ENCODE measurements around the gene PGBD1.
A peak's percentile ranks its signal among the peaks of the same experiment; 100 is the strongest.

Gene PGBD1

DNA sequence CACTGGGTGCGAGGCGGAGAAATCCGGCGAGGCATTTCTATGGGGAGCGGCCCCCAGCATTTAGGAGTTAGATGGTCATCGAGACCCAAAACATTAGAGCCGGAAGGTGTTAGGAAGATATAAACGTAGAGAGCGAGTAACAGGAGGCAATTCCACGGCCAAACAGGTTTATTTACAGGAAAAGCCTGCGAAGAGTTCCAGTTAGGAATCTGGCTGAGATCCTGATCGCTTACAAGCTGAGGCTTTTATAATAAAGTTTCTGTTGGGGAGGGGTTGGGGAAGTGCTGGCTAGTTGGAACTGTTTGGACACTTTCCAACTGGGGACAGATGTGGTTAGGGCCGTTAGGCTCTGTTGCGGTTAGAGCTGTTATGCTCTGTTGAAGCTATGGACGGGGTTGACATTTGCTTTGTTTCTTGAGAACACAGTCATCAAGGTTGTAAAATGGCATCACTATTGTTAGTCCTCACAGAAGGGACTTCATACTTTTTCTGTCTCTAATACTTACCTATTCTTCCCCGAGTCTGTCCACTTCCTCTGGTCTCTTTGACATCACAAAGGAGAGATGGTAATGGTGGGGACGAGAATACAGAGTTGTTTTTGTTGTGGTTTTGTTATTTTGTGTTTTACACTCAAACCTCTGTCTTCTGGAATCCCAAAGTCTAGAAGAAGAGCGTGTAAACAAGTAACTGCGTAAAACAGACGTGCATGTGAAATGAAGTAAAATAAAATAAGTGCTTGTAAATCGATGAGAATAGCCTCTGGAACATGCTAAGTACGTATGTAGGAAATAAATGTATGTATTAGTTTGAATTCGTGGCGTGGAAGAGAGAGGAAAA, 55.1 kb downstream of the PGBD1 start:
- peak overlapping the region; percentile 91 for H3K9ac ChIP-seq (ENCODE audit: low read length)
- no peaks in the 10 kb centered on the region for H3K36me3 ChIP-seq (ENCODE audit: control insufficient read depth, insufficient read depth, low read length, severe bottlenecking)
- no peaks in the 10 kb centered on the region for H3K9me3 ChIP-seq (ENCODE audit: control insufficient read depth, low read length)
- H3K27me3 ChIP-seq (replicated peaks; ENCODE audit: control insufficient read depth, insufficient read depth, low read length): no peaks in the 10 kb centered on the region
- H3K4me1 ChIP-seq (ENCODE audit: control insufficient read depth, insufficient read depth, low read length): peaks cover 7% of the 10 kb centered on the region
- H3K4me3 ChIP-seq (ENCODE audit: low read length): peak overlapping the region; percentile 97
- peak; percentile 68 for DNase-seq (ENCODE audit: low read depth)

GRCh38 chr6:28337121-28337520, 55.7 kb downstream of the PGBD1 start:
- Histone ChIP-seq H3K27me3 (replicated peaks; ENCODE audit: control insufficient read depth, insufficient read depth, low read length) (no peaks in the 10 kb centered on the region), H3K4me3 (ENCODE audit: low read length) (peak overlapping the region; percentile 97)

GRCh38 chr6:28340310-28341095, 59.1 kb downstream of the PGBD1 start:
- Histone ChIP-seq H3K36me3 (ENCODE audit: control insufficient read depth, insufficient read depth, low read length, severe bottlenecking) (no peaks in the 10 kb centered on the region), H3K9ac (ENCODE audit: low read length) (no peak overlapping the region), H3K9me3 (ENCODE audit: control insufficient read depth, low read length) (no peaks in the 10 kb centered on the region), H3K4me3 (ENCODE audit: low read length) (no peak overlapping the region), H3K27me3 (replicated peaks; ENCODE audit: control insufficient read depth, insufficient read depth, low read length) (peaks cover 9% of the 10 kb centered on the region), H3K4me1 (ENCODE audit: control insufficient read depth, insufficient read depth, low read length) (peaks cover 5% of the 10 kb centered on the region)
- DNase-seq (ENCODE audit: low read depth): no peak

More at GRCh38 chr6:28337121-28337520, 55.7 kb downstream of the PGBD1 start:
- Histone ChIP-seq H3K9me3 (ENCODE audit: control insufficient read depth, low read length) (no peaks in the 10 kb centered on the region), H3K9ac (ENCODE audit: low read length) (no peak overlapping the region), H3K36me3 (ENCODE audit: control insufficient read depth, insufficient read depth, low read length, severe bottlenecking) (no peaks in the 10 kb centered on the region), H3K4me1 (ENCODE audit: control insufficient read depth, insufficient read depth, low read length) (peaks cover 7% of the 10 kb centered on the region)
- DNase-seq (ENCODE audit: low read depth): no peak

DNA sequence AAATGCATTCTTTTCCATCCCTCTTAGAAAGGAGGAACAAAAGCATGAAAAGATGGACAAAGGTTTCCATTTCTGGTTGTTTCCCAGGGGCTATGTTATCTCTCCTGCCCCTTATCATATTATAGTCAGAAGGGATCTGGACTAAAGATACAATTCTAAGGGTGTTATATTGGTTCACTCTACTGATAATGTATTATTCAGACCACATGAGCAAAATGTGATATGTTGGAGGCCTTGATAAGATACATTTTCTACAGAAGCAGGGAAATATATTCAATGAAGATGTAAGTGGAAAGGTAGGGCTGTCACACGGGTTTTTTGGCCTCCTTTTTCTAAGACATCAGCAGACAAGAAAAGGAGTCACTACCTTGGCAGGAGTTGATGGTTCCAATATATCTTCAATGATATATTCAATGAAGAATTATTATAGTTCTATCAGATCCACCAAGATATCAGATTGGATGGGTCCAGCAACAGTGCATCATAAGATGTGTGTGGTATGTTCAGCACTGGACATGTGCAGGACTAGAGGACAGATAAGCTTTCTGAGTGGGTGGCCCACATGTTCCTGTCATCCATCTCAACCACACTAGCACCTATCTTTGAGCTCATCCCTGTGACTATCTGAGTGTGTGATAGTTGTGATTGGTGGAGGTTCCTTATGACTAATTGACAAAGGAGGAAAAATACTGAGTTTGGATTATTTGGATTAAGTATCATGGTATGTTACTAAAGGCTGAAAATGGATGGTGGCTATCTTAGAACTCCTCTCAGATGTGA, 62.7 kb downstream of the PGBD1 start:
- no peak for DNase-seq (ENCODE audit: low read depth)
- Histone ChIP-seq H3K9me3 (ENCODE audit: control insufficient read depth, low read length) (no peaks in the 10 kb centered on the region), H3K36me3 (ENCODE audit: control insufficient read depth, insufficient read depth, low read length, severe bottlenecking) (no peaks in the 10 kb centered on the region), H3K9ac (ENCODE audit: low read length) (no peak overlapping the region), H3K27me3 (replicated peaks; ENCODE audit: control insufficient read depth, insufficient read depth, low read length) (peaks cover 23% of the 10 kb centered on the region), H3K4me1 (ENCODE audit: control insufficient read depth, insufficient read depth, low read length) (no peaks in the 10 kb centered on the region), H3K4me3 (ENCODE audit: low read length) (no peak overlapping the region)

DNA sequence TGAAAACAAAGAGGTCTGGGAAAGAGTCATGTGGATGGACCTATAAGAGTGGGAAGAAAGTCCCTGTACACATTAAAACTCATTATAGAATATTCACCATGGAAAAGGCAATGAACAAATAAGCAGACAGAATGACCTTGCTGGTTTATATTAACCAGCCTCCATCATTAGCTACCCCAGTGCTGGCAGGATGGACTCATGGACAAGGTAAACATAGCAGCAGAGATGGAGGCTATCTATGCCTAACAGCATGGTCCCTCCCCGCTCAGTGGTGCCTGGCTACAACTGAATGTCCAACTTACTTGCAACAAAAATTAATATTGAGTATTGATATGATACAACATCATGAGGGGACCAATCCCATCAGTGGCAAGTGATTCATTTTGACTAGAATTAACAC, 63.8 kb downstream of the PGBD1 start:
- H3K27me3 ChIP-seq (replicated peaks; ENCODE audit: control insufficient read depth, insufficient read depth, low read length): peaks cover 23% of the 10 kb centered on the region
- no peaks in the 10 kb centered on the region for H3K36me3 ChIP-seq (ENCODE audit: control insufficient read depth, insufficient read depth, low read length, severe bottlenecking)
- H3K9ac ChIP-seq (ENCODE audit: low read length): no peak overlapping the region
- H3K4me3 ChIP-seq (ENCODE audit: low read length): no peak overlapping the region
- no peaks in the 10 kb centered on the region for H3K4me1 ChIP-seq (ENCODE audit: control insufficient read depth, insufficient read depth, low read length)
- no peaks in the 10 kb centered on the region for H3K9me3 ChIP-seq (ENCODE audit: control insufficient read depth, low read length)
- DNase-seq (ENCODE audit: low read depth): no peak

DNA sequence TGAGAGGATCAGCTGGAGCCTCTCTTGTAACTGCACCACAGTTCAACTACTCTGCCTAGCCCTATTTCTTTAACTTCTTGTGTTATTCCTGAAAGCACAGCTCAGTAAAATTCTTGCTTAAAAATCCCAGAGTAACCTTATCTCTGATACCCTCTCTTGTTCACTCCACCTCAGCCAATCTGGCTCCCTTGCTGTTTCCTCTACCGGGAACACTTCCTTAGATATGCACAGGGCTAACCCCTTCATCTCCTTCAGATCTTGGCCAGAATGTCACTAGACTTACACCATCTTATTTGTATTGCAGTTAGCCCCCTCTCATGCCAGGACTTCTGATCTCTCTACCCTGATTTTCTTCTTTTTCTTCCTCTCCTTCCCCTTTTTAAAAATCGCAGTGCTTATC, 65.7 kb downstream of the PGBD1 start:
- DNase-seq (ENCODE audit: low read depth): no peak
- Histone ChIP-seq H3K9ac (ENCODE audit: low read length) (no peak overlapping the region), H3K4me3 (ENCODE audit: low read length) (no peak overlapping the region)

GRCh38 chr6:28349344-28349891, 68.0 kb downstream of the PGBD1 start:
- peaks cover 20% of the 10 kb centered on the region for H3K27me3 ChIP-seq (replicated peaks; ENCODE audit: control insufficient read depth, insufficient read depth, low read length)
- H3K9ac ChIP-seq (ENCODE audit: low read length): peak overlapping the region; percentile 94
- H3K9me3 ChIP-seq (ENCODE audit: control insufficient read depth, low read length): no peaks in the 10 kb centered on the region
- no peaks in the 10 kb centered on the region for H3K36me3 ChIP-seq (ENCODE audit: control insufficient read depth, insufficient read depth, low read length, severe bottlenecking)
- DNase-seq (ENCODE audit: low read depth): no peak
- H3K4me3 ChIP-seq (ENCODE audit: low read length): peak overlapping the region; percentile 97
- H3K4me1 ChIP-seq (ENCODE audit: control insufficient read depth, insufficient read depth, low read length): peaks cover 9% of the 10 kb centered on the region

More for the DNA sequence above, 65.7 kb downstream of the PGBD1 start:
- H3K4me1 ChIP-seq (ENCODE audit: control insufficient read depth, insufficient read depth, low read length): peaks cover 9% of the 10 kb centered on the region
- peaks cover 23% of the 10 kb centered on the region for H3K27me3 ChIP-seq (replicated peaks; ENCODE audit: control insufficient read depth, insufficient read depth, low read length)
- H3K9me3 ChIP-seq (ENCODE audit: control insufficient read depth, low read length): no peaks in the 10 kb centered on the region
- H3K36me3 ChIP-seq (ENCODE audit: control insufficient read depth, insufficient read depth, low read length, severe bottlenecking): no peaks in the 10 kb centered on the region

DNA sequence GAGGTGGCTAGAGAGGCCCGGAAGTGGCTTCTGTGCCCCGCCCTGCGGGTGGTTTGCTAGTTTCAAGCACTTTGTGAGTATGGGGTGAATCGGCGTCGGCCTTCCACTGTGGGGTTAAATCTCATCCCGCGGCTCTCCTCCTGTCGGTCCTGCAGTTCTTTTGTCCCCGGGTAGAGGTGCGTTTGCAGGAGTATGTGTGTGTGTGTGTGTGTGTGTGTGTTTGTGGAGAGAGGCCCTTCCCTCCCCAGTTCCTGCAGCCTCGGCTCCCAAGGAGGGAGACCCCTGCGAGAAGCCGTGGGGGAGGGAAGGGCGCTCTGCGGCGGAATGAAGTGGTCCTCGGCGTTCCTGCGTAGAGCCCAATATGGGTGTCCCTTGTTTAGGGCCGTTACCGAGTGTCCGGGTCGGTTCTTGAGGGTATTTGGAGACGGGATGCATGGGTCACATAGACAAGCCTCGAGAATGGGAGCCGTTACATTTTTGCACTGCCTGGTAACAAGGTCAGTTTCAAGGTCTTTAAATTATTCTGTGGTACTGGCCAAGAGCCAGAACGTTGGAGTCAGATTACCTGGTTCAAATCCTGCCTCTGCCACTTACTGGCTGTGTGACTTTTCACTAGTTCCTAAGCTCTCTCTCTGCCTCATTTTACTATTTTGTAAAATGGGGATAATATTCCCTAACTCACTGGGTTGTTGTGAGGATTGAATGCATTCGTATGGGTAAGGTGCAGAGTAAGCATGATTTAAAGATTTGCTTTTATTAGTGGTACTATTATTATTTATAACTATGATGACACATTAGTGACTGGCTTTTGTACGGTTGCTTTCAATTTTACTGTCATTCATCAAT, 68.7 kb downstream of the PGBD1 start, which contains the start of gene ZKSCAN3:
Gene ZKSCAN3, plus strand, starts transcription at position 56 of the 846 bp plus-strand sequence. CDS start 9,640 bp downstream, outside the sequence.
- Histone ChIP-seq H3K27me3 (replicated peaks; ENCODE audit: control insufficient read depth, insufficient read depth, low read length) (peaks cover 17% of the 10 kb centered on the region), H3K36me3 (ENCODE audit: control insufficient read depth, insufficient read depth, low read length, severe bottlenecking) (no peaks in the 10 kb centered on the region), H3K4me1 (ENCODE audit: control insufficient read depth, insufficient read depth, low read length) (peaks cover 9% of the 10 kb centered on the region), H3K9ac (ENCODE audit: low read length) (peak within 1 kb of the TSS; percentile 94), H3K9me3 (ENCODE audit: control insufficient read depth, low read length) (no peaks in the 10 kb centered on the region), H3K4me3 (ENCODE audit: low read length) (peak within 1 kb of the TSS; percentile 97)
- DNase-seq (ENCODE audit: low read depth): peak; percentile 89

DNA sequence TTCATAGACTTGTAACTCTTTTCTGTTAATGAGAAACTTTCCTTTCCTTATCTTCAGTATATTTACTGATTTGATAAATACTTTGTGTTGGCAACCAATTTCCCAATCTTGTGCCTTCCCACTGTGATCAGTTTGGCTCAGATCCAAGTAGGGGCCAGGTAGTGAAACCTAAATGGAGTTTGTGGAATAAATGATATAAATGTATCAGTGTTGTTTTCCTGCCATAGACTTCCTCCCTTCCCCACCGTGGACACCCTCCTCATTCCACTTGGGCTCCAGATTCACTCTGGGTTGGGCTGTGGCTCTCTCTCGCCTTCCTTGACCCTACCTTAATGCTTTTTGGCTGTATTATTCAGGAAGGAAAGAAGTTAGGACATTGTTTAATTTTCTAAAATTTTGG, 69.7 kb downstream of the PGBD1 start:
- no peak overlapping the region for H3K9ac ChIP-seq (ENCODE audit: low read length)
- H3K4me1 ChIP-seq (ENCODE audit: control insufficient read depth, insufficient read depth, low read length): peaks cover 14% of the 10 kb centered on the region
- DNase-seq (ENCODE audit: low read depth): peak; percentile 8
- peaks cover 8% of the 10 kb centered on the region for H3K27me3 ChIP-seq (replicated peaks; ENCODE audit: control insufficient read depth, insufficient read depth, low read length)
- peak overlapping the region; percentile 97 for H3K4me3 ChIP-seq (ENCODE audit: low read length)
- no peaks in the 10 kb centered on the region for H3K36me3 ChIP-seq (ENCODE audit: control insufficient read depth, insufficient read depth, low read length, severe bottlenecking)
- H3K9me3 ChIP-seq (ENCODE audit: control insufficient read depth, low read length): no peaks in the 10 kb centered on the region

DNA sequence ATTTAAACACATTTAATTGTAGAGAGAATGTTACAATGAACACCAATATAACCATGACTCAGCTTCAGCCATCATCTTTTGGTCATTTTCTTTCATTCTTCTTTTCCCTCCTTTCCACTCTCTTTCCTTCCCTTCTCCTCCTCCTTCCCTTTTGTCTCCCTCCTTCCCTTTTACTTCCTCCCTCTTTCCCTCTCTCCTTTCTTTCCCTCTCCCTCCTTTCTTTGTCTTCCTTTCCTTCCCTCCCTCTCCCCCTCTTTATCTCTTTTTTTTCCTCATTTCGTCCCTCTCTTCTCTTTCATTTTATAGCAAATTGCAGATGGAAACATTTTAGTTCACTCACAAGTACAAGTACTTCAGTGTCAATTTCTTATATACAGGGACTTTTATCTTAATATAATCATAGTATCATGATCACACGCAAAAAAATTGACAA, 70.1 kb downstream of the PGBD1 start:
- no peak for DNase-seq (ENCODE audit: low read depth)
- peaks cover 14% of the 10 kb centered on the region for H3K4me1 ChIP-seq (ENCODE audit: control insufficient read depth, insufficient read depth, low read length)
- H3K27me3 ChIP-seq (replicated peaks; ENCODE audit: control insufficient read depth, insufficient read depth, low read length): peaks cover 7% of the 10 kb centered on the region
- no peaks in the 10 kb centered on the region for H3K9me3 ChIP-seq (ENCODE audit: control insufficient read depth, low read length)
- H3K9ac ChIP-seq (ENCODE audit: low read length): no peak overlapping the region
- no peaks in the 10 kb centered on the region for H3K36me3 ChIP-seq (ENCODE audit: control insufficient read depth, insufficient read depth, low read length, severe bottlenecking)
- H3K4me3 ChIP-seq (ENCODE audit: low read length): peak overlapping the region; percentile 97
